ENCODE results near the gene SPANXN3.
"Not testable (repeated sequence)": the region's sequence is repeated elsewhere in the genome, so short reads cannot be mapped to it uniquely, and the experiment has no call there.

SPANXN3 gene, protein sequence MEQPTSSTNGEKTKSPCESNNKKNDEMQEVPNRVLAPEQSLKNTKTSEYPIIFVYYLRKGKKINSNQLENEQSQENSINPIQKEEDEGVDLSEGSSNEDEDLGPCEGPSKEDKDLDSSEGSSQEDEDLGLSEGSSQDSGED

DNA sequence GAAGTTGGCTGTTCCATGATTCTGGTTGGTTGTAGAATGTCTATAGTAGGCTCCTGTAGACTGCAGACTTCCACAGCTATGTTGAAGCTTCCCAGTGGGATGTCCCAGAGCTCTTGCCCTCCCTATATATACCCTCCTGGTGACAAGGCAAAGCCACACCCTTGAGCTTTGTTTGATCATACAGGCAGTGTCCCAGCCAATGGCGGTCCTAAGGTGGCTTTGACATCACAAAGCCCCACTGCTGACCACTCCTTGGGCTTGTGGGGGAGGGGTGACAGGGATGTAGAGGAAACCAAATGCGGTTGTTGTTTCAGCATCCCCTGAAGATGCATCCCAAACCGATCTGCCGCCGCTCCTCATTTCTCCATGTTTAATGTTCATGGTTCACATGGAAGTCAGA is at the start of gene SPANXN3:
TSS of gene SPANXN3 (minus strand) at position 101 of the 400 bp plus-strand sequence. CDS start at position 17, 84 bp downstream.
- not testable (repeated sequence) for DNase-seq

DNA sequence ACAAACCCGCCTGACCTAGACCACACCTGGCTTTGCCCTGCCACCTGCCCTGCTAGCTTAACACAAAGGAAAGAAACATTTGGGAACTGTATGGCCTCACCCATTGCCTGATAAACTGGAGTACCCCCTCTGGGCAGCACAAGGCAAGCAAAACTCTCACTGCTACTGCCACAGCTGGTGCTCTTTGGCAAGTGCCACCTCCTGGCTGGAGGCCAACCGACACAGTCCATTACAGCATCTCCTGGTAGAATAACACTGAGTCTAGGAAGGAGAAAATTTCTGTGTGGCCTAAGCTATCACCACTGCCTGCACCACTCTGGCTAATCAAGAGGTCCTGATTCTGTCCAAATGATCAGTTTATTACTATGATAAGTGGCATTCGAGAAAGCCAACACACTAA is 18.9 kb upstream of the SPANXN3 start:
- no peak for DNase-seq

DNA sequence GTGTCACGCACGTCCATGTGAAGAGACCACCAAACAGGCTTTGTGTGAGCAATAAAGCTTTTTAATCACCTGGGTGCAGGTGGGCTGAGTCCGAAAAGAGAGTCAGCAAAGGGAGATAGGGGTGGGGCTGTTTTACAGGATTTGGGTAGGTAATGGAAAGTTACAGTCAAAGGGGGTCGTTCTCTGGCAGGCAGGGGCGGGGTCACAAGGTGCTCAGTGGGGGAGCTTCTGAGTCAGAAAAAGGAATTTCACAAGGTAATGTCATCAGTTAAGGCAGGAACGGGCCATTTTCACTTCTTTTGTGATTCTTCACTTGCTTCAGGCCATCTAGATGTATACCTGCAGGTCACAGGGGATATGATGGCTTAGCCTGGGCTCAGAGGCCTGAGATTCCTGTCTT is 15.1 kb downstream of the SPANXN3 start:
- not testable (repeated sequence) for DNase-seq

DNA sequence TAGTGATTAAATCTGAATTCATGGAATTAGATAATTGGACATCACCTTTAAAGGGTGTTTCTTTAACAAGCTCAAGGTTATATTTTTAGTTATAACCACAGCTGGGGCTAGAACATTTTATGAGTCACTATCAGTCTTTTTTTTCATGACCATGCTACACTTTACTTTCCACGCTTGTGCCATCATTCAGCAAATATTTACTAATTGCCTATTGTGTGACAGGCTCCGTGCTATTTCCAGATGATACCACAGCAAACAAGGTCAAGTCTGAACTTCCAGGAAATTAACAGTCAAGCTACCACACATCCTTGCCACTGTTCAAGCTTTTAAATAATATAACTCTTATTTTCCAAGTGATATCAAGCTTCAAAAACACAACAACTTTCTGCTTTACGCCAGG is 16.5 kb downstream of the SPANXN3 start:
- DNase-seq, result no peak

DNA sequence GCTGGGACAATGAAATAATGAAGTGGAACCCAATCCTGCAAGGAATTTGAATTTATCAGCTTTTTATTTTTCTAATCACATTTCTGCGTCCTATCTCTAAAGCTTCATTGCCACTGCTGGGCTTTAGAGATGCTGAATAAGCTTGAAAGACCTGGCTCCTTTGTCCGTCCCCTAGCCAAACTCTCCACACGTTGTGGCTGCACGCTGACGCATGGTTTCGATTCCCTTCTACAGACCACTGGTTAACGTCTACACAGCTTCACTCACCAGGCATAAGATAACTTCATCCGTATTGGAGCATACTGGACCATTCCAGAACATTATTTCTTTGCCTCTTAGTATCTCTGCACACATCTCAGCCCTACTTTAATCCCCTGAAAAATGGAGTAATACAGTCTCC is 31.2 kb downstream of the SPANXN3 start:
- DNase-seq, result no peak

DNA sequence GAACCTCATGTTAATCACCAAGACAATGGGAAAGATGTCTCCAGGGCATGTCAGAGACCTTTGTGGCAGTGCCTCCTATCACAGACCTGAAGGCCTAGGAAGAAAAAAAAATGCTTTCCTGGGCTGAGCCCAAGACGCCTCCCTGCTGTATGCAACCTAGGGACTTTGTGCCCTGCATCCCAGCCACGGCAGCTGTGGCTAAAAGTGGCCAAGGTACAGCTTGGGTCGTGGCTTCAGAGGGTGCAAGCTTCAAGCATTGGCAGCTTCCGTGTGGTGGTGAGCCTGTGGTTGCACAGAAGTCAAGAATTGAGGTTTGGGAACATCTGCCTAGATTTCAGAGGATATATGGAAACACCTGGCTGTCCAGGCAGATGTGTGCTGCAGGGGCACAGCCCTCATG is 40.5 kb downstream of the SPANXN3 start:
- DNase-seq, result no peak

DNA sequence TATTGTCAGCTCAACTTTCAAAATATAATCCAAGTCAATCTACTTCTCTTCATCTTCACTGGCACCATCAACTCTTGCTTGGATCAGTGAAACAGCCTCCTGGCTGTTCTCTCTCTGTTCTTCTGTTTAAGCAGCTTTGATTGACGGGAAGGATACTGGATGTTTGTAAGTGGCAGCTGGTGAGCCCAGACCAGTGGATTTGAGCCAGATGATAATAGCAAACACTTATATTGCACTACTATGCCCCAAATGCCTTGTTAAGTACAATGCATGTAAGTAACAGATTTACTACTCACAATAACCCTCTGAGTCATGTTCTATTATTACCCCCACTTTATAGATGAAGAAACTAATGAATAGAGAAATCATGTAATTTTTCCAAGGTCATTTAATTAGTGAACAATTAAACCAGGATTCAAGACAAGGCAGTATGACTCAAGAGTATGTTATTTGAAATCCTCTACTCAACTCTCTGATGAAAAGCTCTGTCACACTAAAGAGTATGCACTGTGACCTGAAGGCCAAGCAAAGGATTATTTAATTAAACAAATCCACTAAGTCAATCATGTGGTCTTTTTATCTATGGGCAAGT is 44.8 kb downstream of the SPANXN3 start:
- DNase-seq, result no peak

DNA sequence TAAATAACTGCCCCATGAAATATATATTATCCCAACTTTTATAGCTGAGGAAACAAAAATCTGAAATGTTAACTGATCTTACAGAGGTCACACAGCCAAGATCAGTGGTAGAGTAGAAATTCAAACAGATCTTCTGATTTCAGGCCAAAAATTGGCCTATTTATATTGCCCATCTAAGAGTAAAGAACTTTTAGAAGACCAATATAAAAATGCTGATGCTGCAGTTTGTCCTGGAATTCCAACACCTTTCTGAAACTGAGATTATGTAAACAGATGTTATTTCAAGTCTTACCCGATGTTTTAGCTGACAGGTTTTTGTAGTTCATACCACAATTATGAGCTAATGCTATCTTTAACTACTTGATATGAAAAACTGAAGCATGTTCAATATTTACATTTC is 51.1 kb downstream of the SPANXN3 start:
- no peak for DNase-seq

DNA sequence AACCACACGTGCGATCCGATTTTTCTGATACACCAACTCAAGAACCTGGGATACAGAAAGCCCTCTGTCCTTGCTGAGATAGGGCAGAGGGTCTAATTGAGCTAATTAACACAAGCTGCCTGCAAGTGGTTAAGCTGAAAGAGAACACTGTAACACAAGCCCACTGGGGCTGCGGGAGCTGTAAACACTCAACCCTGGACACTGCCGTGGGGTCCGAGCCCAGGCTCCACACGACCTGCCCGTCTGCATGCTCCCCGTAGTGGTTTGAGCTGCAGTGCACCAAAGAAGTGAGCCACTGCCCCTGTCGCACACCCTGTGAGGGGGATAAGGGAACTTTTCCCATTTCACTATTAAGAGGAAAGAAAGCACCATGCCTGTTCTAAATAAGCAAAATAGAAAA is 54.6 kb downstream of the SPANXN3 start:
- no peak for DNase-seq

DNA sequence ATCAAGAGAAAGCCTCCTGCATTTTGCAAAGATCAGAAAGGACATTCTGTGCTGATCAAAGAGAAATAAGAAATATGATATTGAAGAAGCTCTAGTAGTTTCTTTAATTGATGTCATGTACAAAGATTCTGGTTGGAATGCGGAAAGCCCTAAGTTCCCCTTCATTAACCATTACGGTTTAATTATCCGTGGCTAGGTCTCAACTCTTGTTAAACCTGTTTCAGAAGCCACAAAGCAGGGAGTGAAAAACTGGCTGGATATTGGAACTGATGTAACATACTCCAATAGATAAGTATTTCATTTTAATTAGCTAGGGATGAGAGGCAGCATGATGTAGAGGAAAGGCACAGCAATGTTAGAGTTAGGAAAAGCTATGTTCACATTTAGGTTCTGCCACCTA is 55.7 kb downstream of the SPANXN3 start:
- no peak for DNase-seq
